ENCODE data around the gene ZNF337. TPM values are rescaled to one million over a fixed set of nuclear protein-coding genes. Genes with fewer than 3 reads are reported as not detected.
A peak's percentile ranks its signal among the peaks of the same experiment; 100 is the strongest.

Gene ZNF337
- total RNA-seq = 13.5 and 15.5 TPM in 2 replicates

GRCh38 chr20:25696371-25697131 lies at the start of gene ZNF337:
Gene ZNF337, minus strand, starts transcription at chr20:25696853. Its CDS starts 10,436 bp downstream, at chr20:25686417.
- POLR2A ChIA-PET = interaction anchor here (0.6 kb wide), 1 partner anchor 574 kb away, joined by 3 read pairs; no protein-coding TSS in a partner anchor
- no peak for TF ChIP-seq CTCF (IDR thresholded peaks at IDR 0.05)
- H3K4me1 Mint-ChIP-seq = peaks cover 30% of the 10 kb centered on the region

DNA sequence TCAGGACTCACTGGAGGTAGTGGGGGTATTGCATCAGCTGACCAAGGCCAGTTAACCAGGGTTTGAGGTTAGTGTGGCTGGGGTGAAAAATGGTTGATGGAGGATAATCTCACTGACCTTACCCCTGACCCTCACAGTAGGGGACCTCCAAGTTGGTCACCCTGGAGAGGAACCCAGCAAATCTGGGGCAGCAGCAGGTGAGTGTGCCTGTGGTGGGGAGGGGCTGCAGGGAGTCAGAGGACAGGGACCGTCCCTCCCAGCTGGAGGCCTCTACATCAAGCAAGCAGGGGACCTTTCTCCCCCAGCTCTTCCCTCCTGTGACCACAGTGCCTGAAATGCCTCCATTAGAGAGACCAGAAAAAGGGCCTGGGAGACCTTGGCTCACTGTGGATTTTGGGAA lies 49.1 kb upstream of the ZNF337 start:
- Mint-ChIP-seq H3K4me1 (peaks cover 5% of the 10 kb centered on the region), H3K27ac (no peak overlapping the region), H3K4me3 (no peak overlapping the region), H3K27me3 (no peaks in the 10 kb centered on the region), H3K9me3 (no peaks in the 10 kb centered on the region), H3K36me3 (ENCODE audit: low read depth) (no peaks in the 10 kb centered on the region)
- DNase-seq (no peak), ATAC-seq (ENCODE audit: low read depth) (no peak)
- intact Hi-C loops (cut with micrococcal nuclease) = no loop called here
- CTCF ChIA-PET = no interaction called here
- POLR2A ChIA-PET = no interaction called here
- TF ChIP-seq CTCF (IDR thresholded peaks at IDR 0.05) = no peak

More at GRCh38 chr20:25696371-25697131, at the start of gene ZNF337:
- Mint-ChIP-seq H3K27me3 (no peaks in the 10 kb centered on the region), H3K27ac (peak within 1 kb of the TSS; percentile 85), H3K9me3 (peaks cover 8% of the 10 kb centered on the region), H3K36me3 (ENCODE audit: low read depth) (peaks cover 17% of the 10 kb centered on the region), H3K4me3 (peak within 1 kb of the TSS; percentile 94)
- CTCF ChIA-PET = no interaction called here
- intact Hi-C loops (cut with micrococcal nuclease) = loop anchor here (1.0 to 5.0 kb wide), 12 partner anchors 10 to 704 kb away; partner anchors contain the start of genes ABHD12, ACSS1, APMAP and ENTPD6
- DNase-seq (peak; percentile 93), ATAC-seq (ENCODE audit: low read depth) (peak; percentile 97)

DNA sequence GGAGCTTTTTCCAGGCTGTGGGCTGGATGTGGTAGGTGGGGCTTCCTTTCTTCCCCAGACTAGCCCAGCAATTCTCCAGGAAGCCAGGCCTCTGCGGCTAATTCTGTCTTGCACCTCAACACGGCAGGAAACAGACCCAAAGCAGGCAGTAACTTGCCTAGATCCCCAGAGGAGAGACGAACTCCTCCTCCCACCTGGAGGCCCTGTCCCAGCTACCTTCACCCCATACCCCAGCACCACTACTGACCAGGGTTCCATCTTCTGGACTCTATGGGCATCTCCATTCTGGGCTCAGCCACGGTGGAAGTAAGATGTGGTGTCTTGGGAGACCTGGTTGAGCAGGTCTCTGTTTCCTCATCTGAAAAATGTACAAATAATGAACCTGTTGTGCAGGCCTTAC lies 48.4 kb upstream of the ZNF337 start:
- no peaks in the 10 kb centered on the region for H3K9me3 Mint-ChIP-seq
- ATAC-seq (ENCODE audit: low read depth) = no peak
- ChIA-PET CTCF (no interaction called here), POLR2A (no interaction called here)
- no peak for TF ChIP-seq CTCF (IDR thresholded peaks at IDR 0.05)
- H3K27me3 Mint-ChIP-seq = no peaks in the 10 kb centered on the region
- DNase-seq = no peak
- no peaks in the 10 kb centered on the region for H3K36me3 Mint-ChIP-seq (ENCODE audit: low read depth)
- intact Hi-C loops (cut with micrococcal nuclease) = no loop called here
- H3K4me1 Mint-ChIP-seq = peaks cover 2% of the 10 kb centered on the region
- no peak overlapping the region for H3K27ac Mint-ChIP-seq
- no peak overlapping the region for H3K4me3 Mint-ChIP-seq

DNA sequence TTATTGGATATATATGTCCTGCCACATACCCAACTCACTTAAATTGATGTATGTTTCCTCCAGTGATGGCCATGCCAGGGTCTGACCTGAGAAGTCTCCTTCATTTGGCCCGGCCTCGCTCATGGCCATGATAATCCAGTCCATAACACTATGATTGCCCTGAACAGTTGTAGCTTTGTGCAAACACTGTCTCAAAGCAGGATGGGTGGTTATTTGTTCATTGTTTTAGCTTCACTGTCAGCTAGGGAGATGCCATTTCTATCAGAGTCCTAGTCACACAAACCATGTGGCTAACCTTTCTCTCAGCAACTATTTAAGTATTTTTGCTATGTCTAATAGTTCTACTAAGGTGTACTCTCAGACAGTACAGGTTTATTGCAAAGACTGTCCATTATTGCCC lies 47.6 kb upstream of the ZNF337 start:
- no peaks in the 10 kb centered on the region for H3K36me3 Mint-ChIP-seq (ENCODE audit: low read depth)
- no peaks in the 10 kb centered on the region for H3K27me3 Mint-ChIP-seq
- POLR2A ChIA-PET = no interaction called here
- no peak overlapping the region for H3K27ac Mint-ChIP-seq
- no peaks in the 10 kb centered on the region for H3K4me1 Mint-ChIP-seq
- ATAC-seq (ENCODE audit: low read depth) (no peak), DNase-seq (no peak)
- intact Hi-C loops (cut with micrococcal nuclease) = no loop called here
- no peak for TF ChIP-seq CTCF (IDR thresholded peaks at IDR 0.05)
- no peak overlapping the region for H3K4me3 Mint-ChIP-seq
- H3K9me3 Mint-ChIP-seq = no peaks in the 10 kb centered on the region
- CTCF ChIA-PET = no interaction called here

DNA sequence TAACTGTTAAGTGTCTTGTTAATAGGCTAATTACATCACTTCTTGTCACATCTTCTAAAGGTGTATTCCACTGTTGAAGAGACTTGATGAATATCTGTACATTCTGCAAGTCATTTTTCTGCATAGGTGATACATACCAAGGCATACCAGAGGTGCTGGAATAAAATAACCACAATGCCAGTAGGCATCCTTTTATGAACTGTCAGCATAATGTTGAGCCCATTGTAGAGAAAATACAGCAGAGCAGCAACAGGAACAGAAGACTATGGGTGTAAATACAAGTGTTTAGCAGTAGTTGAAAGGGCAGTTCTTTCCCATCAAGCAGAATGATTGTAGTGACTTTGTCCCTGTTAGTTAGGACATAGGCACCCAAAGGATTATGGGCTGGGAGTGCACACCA lies 44.4 kb upstream of the ZNF337 start:
- Mint-ChIP-seq H3K4me1 (no peaks in the 10 kb centered on the region), H3K4me3 (no peak overlapping the region), H3K27ac (no peak overlapping the region), H3K27me3 (no peaks in the 10 kb centered on the region), H3K36me3 (ENCODE audit: low read depth) (no peaks in the 10 kb centered on the region), H3K9me3 (no peaks in the 10 kb centered on the region)
- TF ChIP-seq CTCF (IDR thresholded peaks at IDR 0.05) = no peak
- intact Hi-C loops (cut with micrococcal nuclease) = no loop called here
- no peak for ATAC-seq (ENCODE audit: low read depth)
- DNase-seq = no peak
- ChIA-PET CTCF (no interaction called here), POLR2A (no interaction called here)

All from activated B cell treated with CpG ODN at 0.5 μM for 24 hours (primary cell).